ENCODE data around the gene SLC25A13. TPM values are rescaled to one million over a fixed set of nuclear protein-coding genes. Genes with fewer than 3 reads are reported as not detected.

SLC25A13 gene
- total and polyA plus RNA-seq, 2 of the 13 experiments (the other 11 are each of a cell fraction or from before 2014, with no cell fraction given) = 36.2 to 84.9 TPM

- TF ChIP-seq TBL1XR1 (IDR thresholded peaks at IDR 0.05; ENCODE audit: borderline replicate concordance, low read length, partially characterized antibody) = no peak
- no peak for TF ChIP-seq ZBTB4 (CRISPR knock-in tag; IDR thresholded peaks at IDR 0.05; ENCODE audit: borderline replicate concordance)
- TF ChIP-seq ZNF276 (CRISPR knock-in tag; IDR thresholded peaks at IDR 0.05; ENCODE audit: low read depth) = no peak
- no peak for TF ChIP-seq RFX3 (CRISPR knock-in tag; IDR thresholded peaks at IDR 0.05)
- TF ChIP-seq ZNF10 (CRISPR knock-in tag; IDR thresholded peaks at IDR 0.05; ENCODE audit: borderline replicate concordance, low read depth) = no peak
- no peak for TF ChIP-seq BCL6 (CRISPR knock-in tag; IDR thresholded peaks at IDR 0.05)
- TF ChIP-seq GATAD2A (CRISPR knock-in tag; IDR thresholded peaks at IDR 0.05) = peak; percentile 53; the same call in 1 of the 2 replicates
- no peak for TF ChIP-seq ZNF337 (CRISPR knock-in tag; IDR thresholded peaks at IDR 0.05; ENCODE audit: borderline replicate concordance, low read depth)
- no peak for TF ChIP-seq MTERF4 (CRISPR knock-in tag; IDR thresholded peaks at IDR 0.05)
- no peak for TF ChIP-seq NR1H2 (CRISPR knock-in tag; IDR thresholded peaks at IDR 0.05; ENCODE audit: borderline replicate concordance, low read depth)
- TF ChIP-seq ZNF234 (CRISPR knock-in tag; conservative IDR thresholded peaks at IDR 0.05) = no peak
- TF ChIP-seq FOXP4 (CRISPR knock-in tag; IDR thresholded peaks at IDR 0.05) = peak; percentile 55
- TF ChIP-seq SOX6 (IDR thresholded peaks at IDR 0.05) = no peak
- 0 out of 2 replicates have a peak, but pooled peaks have one; percentile 25 for TF ChIP-seq SOX6 (CRISPR knock-in tag; IDR thresholded peaks at IDR 0.05)
- no peak for TF ChIP-seq ZNF576 (CRISPR knock-in tag; IDR thresholded peaks at IDR 0.05)
- no peak for TF ChIP-seq DR1 (CRISPR knock-in tag; IDR thresholded peaks at IDR 0.05)
- TF ChIP-seq ZNF30 (CRISPR knock-in tag; IDR thresholded peaks at IDR 0.05) = no peak
- TF ChIP-seq ZMAT5 (CRISPR knock-in tag; IDR thresholded peaks at IDR 0.05; ENCODE audit: borderline replicate concordance, low read depth) = no peak
- TF ChIP-seq SMARCC2 (IDR thresholded peaks at IDR 0.05) = no peak
- no peak for TF ChIP-seq ARNT2 (CRISPR knock-in tag; IDR thresholded peaks at IDR 0.05; ENCODE audit: low read depth)
- TF ChIP-seq ZFP36L1 (CRISPR knock-in tag; IDR thresholded peaks at IDR 0.05) = no peak
- TF ChIP-seq SOX13 (IDR thresholded peaks at IDR 0.05) = no peak
- no peak; a peak in 1 of 4 replicates for TF ChIP-seq SOX13 (CRISPR knock-in tag; conservative IDR thresholded peaks at IDR 0.05 in 1 of 2, IDR thresholded peaks at IDR 0.05 in 1 of 2)
Measured at GRCh38 chr7:96248405-96248804, 73.5 kb downstream of the SLC25A13 start (continued).
